NB4 (cell line): ENCODE data around the gene DNAJC5.

Experiments
- CTCF ChIP-seq: IDR thresholded peaks from one replicate; pipeline ENCODE4 v1.5.1; 2012; ENCODE audit warnings: low read depth, low read length
- MAX ChIP-seq: IDR thresholded peaks from 2 replicates; pipeline ENCODE4 v1.6.1; 2011; ENCODE audit warnings: low read depth, low read length
- MYC ChIP-seq: IDR thresholded peaks from 2 replicates; pipeline ENCODE4 v1.6.1; 2011; ENCODE audit warnings: low read depth, low read length
- POLR2A ChIP-seq: IDR thresholded peaks from 2 replicates; pipeline ENCODE4 v1.6.1; 2011; ENCODE audit warnings: mild to moderate bottlenecking; ENCODE audit not compliant: insufficient read length; ENCODE audit errors: extremely low read depth

GRCh38 chr20:63917811-63918210 lies 22.9 kb downstream of the DNAJC5 start:
- TF ChIP-seq CTCF (no peak), POLR2A (no peak), MAX (no peak), MYC (no peak)
